Naive thymus-derived CD4-positive, alpha-beta T cell (primary cell): ENCODE data around the gene PELI2. TPM values are rescaled to one million over a fixed set of nuclear protein-coding genes. Genes with fewer than 3 reads are reported as not detected.

ENCODE experiments used
- ATAC-seq: fragments of 150-1000 bp; cut with Tn5 transposase; 2 replicates; pipeline ENCODE4 v1.10.0; 2021; ENCODE audit warnings: mild to moderate bottlenecking, moderate library complexity
- CTCF ChIA-PET: fragments of 350-600 bp; sonication (Branson Sonifier 250); formaldehyde crosslinking; loops from one replicate; lab custom pipeline; 2021; ENCODE audit warnings: antibody characterized with exemption; lab: Charles Lee
- POLR2A ChIA-PET: fragments of 350-600 bp; sonication (Branson Sonifier 250); formaldehyde crosslinking; loops from one replicate; lab custom pipeline; 2021; ENCODE audit warnings: antibody characterized with exemption, inconsistent platforms; lab: Charles Lee
- DNase-seq, 9 donors: peaks; one replicate each; pipeline versions ENCODE4 v3.0.0 to v3.0.0-alpha.2; 2020 to 2022; ENCODE audit warnings: mixed read lengths in 1 of 9
- H3K27ac ChIP-seq: one replicate; pipeline ENCODE4 v1.7.0; 2013; ENCODE audit warnings: mild to moderate bottlenecking, low read depth, low read length, moderate library complexity
- H3K27me3 ChIP-seq, 2 donors: one replicate each; pipeline ENCODE4 v1.7.0; 2013; ENCODE audit warnings: low read length in 2 of 2, mild to moderate bottlenecking in 2 of 2, moderate library complexity in 2 of 2; ENCODE audit not compliant: control insufficient read depth in 2 of 2, insufficient read depth in 2 of 2
- H3K36me3 ChIP-seq, 3 experiments: 1 replicate in 2 of 3; 2 replicates in 1 of 3; pipeline ENCODE4 v1.7.0; 2013; ENCODE audit warnings: low read length in 3 of 3, mild to moderate bottlenecking in 3 of 3, moderate library complexity in 1 of 3; ENCODE audit not compliant: insufficient read depth in 3 of 3, control insufficient read depth in 2 of 3
- H3K4me1 ChIP-seq, 2 donors: one replicate each; pipeline ENCODE4 v1.7.0; 2013; ENCODE audit warnings: low read length in 2 of 2, mild to moderate bottlenecking in 2 of 2, moderate library complexity in 1 of 2; ENCODE audit not compliant: control insufficient read depth in 2 of 2, insufficient read depth in 2 of 2
- H3K4me3 ChIP-seq: 2 replicates; pipeline ENCODE4 v1.7.0; 2013; ENCODE audit warnings: mild to moderate bottlenecking, low read length
- H3K9me3 ChIP-seq, 3 experiments: 1 replicate in 2 of 3; 2 replicates in 1 of 3; pipeline ENCODE4 v1.7.0; 2013; ENCODE audit warnings: low read length in 3 of 3; ENCODE audit not compliant: control insufficient read depth in 2 of 3
- H3K27ac Mint-ChIP-seq, 9 donors: one replicate each; pipeline ENCODE4 v1.8.0; 2020 to 2022; ENCODE audit warnings: mixed read lengths in 9 of 9, mild to moderate bottlenecking in 8 of 9, moderate library complexity in 5 of 9, inconsistent platforms in 2 of 9
- H3K27me3 Mint-ChIP-seq, 5 donors: one replicate each; pipeline ENCODE4 v1.8.0; 2021 to 2022; ENCODE audit warnings: mixed read lengths in 5 of 5, mild to moderate bottlenecking in 1 of 5
- H3K36me3 Mint-ChIP-seq, 5 donors: one replicate each; pipeline ENCODE4 v1.8.0; 2020 to 2022; ENCODE audit warnings: mixed read lengths in 5 of 5, mild to moderate bottlenecking in 3 of 5, inconsistent platforms in 1 of 5
- H3K4me1 Mint-ChIP-seq, 7 donors: one replicate each; pipeline ENCODE4 v1.8.0; 2020 to 2022; ENCODE audit warnings: mixed read lengths in 7 of 7, mild to moderate bottlenecking in 3 of 7, inconsistent platforms in 1 of 7
- H3K4me3 Mint-ChIP-seq, 10 donors: one replicate each; pipeline ENCODE4 v1.8.0; 2020 to 2022; ENCODE audit warnings: mild to moderate bottlenecking in 10 of 10, mixed read lengths in 10 of 10, moderate library complexity in 6 of 10, inconsistent platforms in 2 of 10
- H3K9me3 Mint-ChIP-seq, 11 donors: one replicate each; pipeline ENCODE4 v1.8.0; 2020 to 2022; ENCODE audit warnings: mixed read lengths in 11 of 11, mild to moderate bottlenecking in 4 of 11, inconsistent platforms in 1 of 11, moderate library complexity in 1 of 11
- intact Hi-C, 2 donors: fragments of 100-400 bp; cut with micrococcal nuclease; formaldehyde crosslinking; loops; one replicate each; pipeline ENCODE4 v1.15.1; 2023
- polyA plus RNA-seq, 2 donors: library from polyadenylated mRNA; unstranded; fragments of 300-500 nt; fragmentation: Illumina TruSeq; gene quantifications; one replicate each; pipeline ENCODE4 v1.2.3, GENCODE V29; 2021
- total RNA-seq, 6 experiments: library from RNA in 5 of 6; stranded (reverse) in 5 of 6; gene quantifications; 1 replicate in 5 of 6; 2 replicates in 1 of 6; pipeline ENCODE4 v1.2.3 and lab custom pipeline; 2021 to 2026

The PELI2 gene
- total and polyA plus RNA-seq, 7 experiments from 2014 or later, result 1.7 to 24.7 (median 11.3) TPM

DNA sequence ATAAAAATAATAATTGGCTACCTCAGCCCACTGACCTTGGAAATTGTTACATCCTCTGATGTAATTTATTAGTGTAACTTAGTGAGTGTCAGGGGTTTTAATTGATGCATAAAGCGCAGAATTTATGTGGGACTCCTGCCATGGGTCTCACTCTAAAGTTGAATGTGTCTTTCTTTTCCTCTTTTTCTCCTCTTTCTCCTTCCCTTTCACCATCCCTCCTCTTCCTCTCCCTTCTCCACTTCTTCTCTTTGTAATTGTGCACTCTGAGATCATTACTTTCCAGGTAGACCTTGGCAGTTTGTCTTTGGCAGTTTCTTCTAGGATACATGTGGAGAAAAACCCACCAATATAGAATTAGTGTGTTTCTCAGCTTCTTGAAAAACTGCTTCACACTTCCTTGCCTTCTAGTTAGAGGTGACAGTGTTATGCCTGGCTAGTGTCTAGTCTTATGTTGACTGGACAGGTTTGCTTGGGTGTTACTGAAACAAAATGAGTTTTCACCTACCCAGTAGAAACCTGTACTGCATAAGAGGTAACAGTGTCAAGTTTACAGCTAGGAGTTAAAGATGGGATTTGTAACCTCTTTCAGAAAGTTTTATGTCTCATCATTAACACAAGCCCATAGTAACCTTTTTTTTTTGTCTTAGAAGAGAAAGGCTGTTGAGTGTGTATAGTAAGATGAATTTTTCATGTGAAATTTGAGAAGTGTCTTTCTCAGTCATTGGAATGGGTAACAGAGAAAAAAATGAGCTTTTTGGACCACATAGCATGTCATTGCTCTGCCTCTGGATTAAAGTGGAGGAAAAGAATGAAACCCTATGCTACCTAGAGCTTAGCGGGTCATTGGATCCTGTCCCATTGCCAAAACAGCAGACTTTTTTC lies 18.6 kb downstream of the PELI2 start:
- H3K4me1 Mint-ChIP-seq, result peaks cover 5 to 48% (median 31%) of the 10 kb centered on the region in 7 donors
- CTCF ChIA-PET, result interaction anchor here (1.1 kb wide), 1 partner anchor 15 kb away, joined by 3 read pairs; no protein-coding TSS in a partner anchor
- no peak overlapping the region for H3K4me3 ChIP-seq
- ATAC-seq (peak; percentile 12), DNase-seq (no peak)
- H3K9me3 ChIP-seq, result no peaks in the 10 kb centered on the region
- H3K36me3 Mint-ChIP-seq, result peaks cover 0 to 7% (median 0%) of the 10 kb centered on the region in 5 donors
- no peaks in the 10 kb centered on the region for H3K9me3 Mint-ChIP-seq
- H3K4me1 ChIP-seq, result no peaks in the 10 kb centered on the region
- no peak overlapping the region for H3K27ac ChIP-seq
- H3K27me3 ChIP-seq, result no peaks in the 10 kb centered on the region
- POLR2A ChIA-PET, result no interaction called here
- H3K4me3 Mint-ChIP-seq, result no peak overlapping the region
- H3K36me3 ChIP-seq, result no peaks in the 10 kb centered on the region
- H3K27ac Mint-ChIP-seq, result no peak overlapping the region
- H3K27me3 Mint-ChIP-seq, result peaks cover 0 to 23% (median 11%) of the 10 kb centered on the region in 5 donors
- intact Hi-C loops, result no loop called here

DNA sequence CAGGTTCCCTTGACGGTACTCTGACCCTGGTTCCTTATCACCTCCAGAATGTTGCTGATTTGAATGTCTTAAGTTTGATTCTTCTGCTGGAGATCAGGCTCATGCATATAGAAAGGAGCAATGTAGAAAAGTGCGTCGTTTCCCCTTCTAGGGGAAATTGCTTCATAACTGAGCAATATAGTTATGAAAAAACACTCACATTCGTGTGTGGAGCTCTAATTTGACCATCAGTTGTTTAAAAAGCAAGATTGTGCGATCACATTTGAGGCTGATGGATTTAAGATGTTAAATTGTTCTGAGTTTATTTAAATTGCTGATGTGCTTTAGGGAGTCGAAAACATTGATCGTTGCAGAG lies 19.2 kb downstream of the PELI2 start:
- Mint-ChIP-seq H3K27ac (no peak overlapping the region), H3K4me3 (no peak overlapping the region), H3K27me3 (peaks cover 0 to 23% (median 11%) of the 10 kb centered on the region in 5 donors), H3K4me1 (peaks cover 5 to 43% (median 27%) of the 10 kb centered on the region in 7 donors), H3K9me3 (no peaks in the 10 kb centered on the region), H3K36me3 (peaks cover 0 to 6% (median 0%) of the 10 kb centered on the region in 5 donors)
- no peaks in the 10 kb centered on the region for H3K9me3 ChIP-seq
- no peaks in the 10 kb centered on the region for H3K4me1 ChIP-seq
- POLR2A ChIA-PET, result no interaction called here
- DNase-seq (no peak), ATAC-seq (peak; percentile 24)
- H3K36me3 ChIP-seq, result no peaks in the 10 kb centered on the region
- H3K4me3 ChIP-seq, result no peak overlapping the region
- H3K27ac ChIP-seq, result no peak overlapping the region
- CTCF ChIA-PET, result interaction anchor here (1.1 kb wide), 1 partner anchor 15 kb away, joined by 3 read pairs; no protein-coding TSS in a partner anchor
- no peaks in the 10 kb centered on the region for H3K27me3 ChIP-seq
- intact Hi-C loops, result no loop called here

DNA sequence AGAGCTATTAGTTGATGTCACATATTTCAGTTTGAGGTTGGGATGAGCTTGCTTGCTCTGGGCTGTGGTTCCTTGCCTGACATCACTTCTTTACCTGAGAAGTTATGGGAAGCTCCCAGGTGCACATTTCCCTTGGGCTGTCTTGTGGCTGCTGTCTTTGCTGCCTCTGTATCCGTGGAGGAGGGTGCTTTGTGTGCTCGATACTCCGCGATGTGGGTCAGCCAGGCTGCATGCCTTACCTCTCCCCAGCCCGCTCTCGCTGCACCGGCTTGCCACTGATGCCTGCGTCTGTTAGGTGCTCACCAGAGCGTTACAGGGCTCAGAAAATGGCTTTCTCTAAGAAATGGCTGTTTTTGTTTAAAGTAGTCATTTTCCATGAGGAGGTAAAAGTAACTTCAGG lies 19.6 kb downstream of the PELI2 start:
- Histone ChIP-seq H3K4me1 (no peaks in the 10 kb centered on the region), H3K27me3 (no peaks in the 10 kb centered on the region), H3K4me3 (no peak overlapping the region), H3K9me3 (no peaks in the 10 kb centered on the region), H3K27ac (no peak overlapping the region), H3K36me3 (no peaks in the 10 kb centered on the region)
- intact Hi-C loops, result no loop called here
- no peak overlapping the region for H3K4me3 Mint-ChIP-seq
- no peak for ATAC-seq
- H3K9me3 Mint-ChIP-seq, result no peaks in the 10 kb centered on the region
- H3K27me3 Mint-ChIP-seq, result peaks cover 0 to 23% (median 9%) of the 10 kb centered on the region in 5 donors
- H3K4me1 Mint-ChIP-seq, result peaks cover 2 to 39% (median 27%) of the 10 kb centered on the region in 7 donors
- no peak for DNase-seq
- no peak overlapping the region for H3K27ac Mint-ChIP-seq
- CTCF ChIA-PET, result interaction anchor here (1.1 kb wide), 1 partner anchor 14 kb away, joined by 3 read pairs; no protein-coding TSS in a partner anchor
- H3K36me3 Mint-ChIP-seq, result peaks cover 0 to 3% (median 0%) of the 10 kb centered on the region in 5 donors
- POLR2A ChIA-PET, result no interaction called here

DNA sequence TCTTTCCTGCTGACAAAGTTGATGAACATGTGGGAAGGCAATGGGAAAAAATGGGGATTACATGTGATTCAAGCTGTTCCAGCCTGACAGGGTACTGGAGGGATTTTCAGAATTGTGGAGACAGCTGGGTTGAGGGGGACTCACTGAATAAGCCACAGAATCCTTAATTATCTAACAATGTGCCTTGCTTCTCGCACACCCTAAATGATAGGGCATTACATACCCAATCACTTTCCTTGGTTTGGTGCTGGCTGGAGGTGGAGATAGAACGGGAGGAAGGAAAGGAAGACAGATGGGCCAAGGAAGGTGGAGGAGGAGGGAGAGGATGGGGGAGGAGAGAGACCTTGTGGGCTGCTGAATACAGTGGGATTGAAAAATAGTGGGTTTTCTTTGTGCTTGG lies 20.7 kb downstream of the PELI2 start:
- ChIA-PET CTCF (no interaction called here), POLR2A (interaction anchor here (0.6 kb wide), 1 partner anchor 277 kb away, joined by 3 read pairs; no protein-coding TSS in a partner anchor)
- Histone ChIP-seq H3K4me3 (no peak overlapping the region), H3K4me1 (no peaks in the 10 kb centered on the region), H3K27ac (no peak overlapping the region), H3K36me3 (no peaks in the 10 kb centered on the region), H3K27me3 (no peaks in the 10 kb centered on the region), H3K9me3 (no peaks in the 10 kb centered on the region)
- no peak for DNase-seq
- H3K4me3 Mint-ChIP-seq, result no peak overlapping the region
- H3K4me1 Mint-ChIP-seq, result peaks cover 4 to 40% (median 25%) of the 10 kb centered on the region in 7 donors
- ATAC-seq, result no peak
- peaks cover 0 to 3% (median 0%) of the 10 kb centered on the region in 5 donors for H3K36me3 Mint-ChIP-seq
- H3K27ac Mint-ChIP-seq, result no peak overlapping the region
- peaks cover 0 to 23% (median 4%) of the 10 kb centered on the region in 5 donors for H3K27me3 Mint-ChIP-seq
- intact Hi-C loops, result no loop called here
- H3K9me3 Mint-ChIP-seq, result no peaks in the 10 kb centered on the region

DNA sequence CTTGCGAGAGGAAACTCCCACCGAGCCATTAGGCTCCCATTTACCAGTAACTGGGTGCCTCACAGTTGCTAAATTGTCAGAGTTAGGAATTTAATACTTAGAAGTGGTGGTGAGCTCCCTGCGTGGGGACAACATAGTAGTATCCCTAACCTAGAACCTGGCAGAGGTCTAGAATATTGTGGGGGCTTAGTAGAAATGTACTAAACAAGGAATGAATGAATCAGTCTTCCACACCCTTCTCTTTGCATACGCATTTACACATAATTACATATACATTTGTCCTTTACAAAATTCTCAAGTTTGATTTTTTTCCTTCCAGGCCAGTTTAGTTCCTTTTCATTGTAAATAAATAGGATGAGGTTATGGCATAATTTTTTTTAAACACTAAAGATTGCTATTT lies 24.1 kb downstream of the PELI2 start:
- Histone ChIP-seq H3K36me3 (no peaks in the 10 kb centered on the region), H3K4me3 (no peak overlapping the region), H3K9me3 (no peaks in the 10 kb centered on the region), H3K4me1 (no peaks in the 10 kb centered on the region), H3K27ac (no peak overlapping the region), H3K27me3 (no peaks in the 10 kb centered on the region)
- no peaks in the 10 kb centered on the region for H3K9me3 Mint-ChIP-seq
- CTCF ChIA-PET, result no interaction called here
- POLR2A ChIA-PET, result interaction anchor here (0.5 kb wide), 1 partner anchor 23 kb away, joined by 3 read pairs; no protein-coding TSS in a partner anchor
- no peak overlapping the region for H3K27ac Mint-ChIP-seq
- H3K4me3 Mint-ChIP-seq, result no peak overlapping the region
- ATAC-seq (no peak), DNase-seq (no peak)
- peaks cover 9 to 40% (median 31%) of the 10 kb centered on the region in 7 donors for H3K4me1 Mint-ChIP-seq
- H3K27me3 Mint-ChIP-seq, result peaks cover 0 to 13% (median 0%) of the 10 kb centered on the region in 5 donors
- H3K36me3 Mint-ChIP-seq, result peaks cover 0 to 4% (median 0%) of the 10 kb centered on the region in 5 donors
- intact Hi-C loops, result no loop called here

DNA sequence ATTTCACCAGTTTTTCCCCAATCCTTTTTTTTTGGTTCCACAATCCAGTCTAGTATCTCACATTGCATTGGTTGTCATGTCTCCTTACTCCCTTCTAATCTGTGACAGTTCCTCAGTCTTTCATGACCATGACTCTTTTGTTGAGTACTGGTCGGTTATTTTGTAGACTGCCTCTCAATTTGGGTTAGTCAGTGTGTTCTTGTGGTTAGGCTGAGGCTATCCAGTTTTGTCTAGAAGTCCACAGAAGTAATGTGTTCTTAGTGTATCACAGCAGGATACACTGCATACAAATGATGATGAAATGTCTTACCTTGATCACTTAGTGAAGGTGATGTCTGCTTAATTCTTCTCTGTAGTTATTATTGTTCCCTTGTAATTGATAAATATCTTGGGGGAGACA lies 24.8 kb downstream of the PELI2 start:
- intact Hi-C loops, result no loop called here
- ChIA-PET POLR2A (no interaction called here), CTCF (no interaction called here)
- ATAC-seq (no peak), DNase-seq (no peak)
- Histone ChIP-seq H3K36me3 (no peaks in the 10 kb centered on the region), H3K4me3 (no peak overlapping the region), H3K9me3 (no peaks in the 10 kb centered on the region), H3K4me1 (no peaks in the 10 kb centered on the region), H3K27me3 (no peaks in the 10 kb centered on the region), H3K27ac (no peak overlapping the region)
- H3K9me3 Mint-ChIP-seq, result no peaks in the 10 kb centered on the region
- H3K27ac Mint-ChIP-seq, result no peak overlapping the region
- peaks cover 0 to 6% (median 0%) of the 10 kb centered on the region in 5 donors for H3K27me3 Mint-ChIP-seq
- H3K36me3 Mint-ChIP-seq, result peaks cover 0 to 4% (median 0%) of the 10 kb centered on the region in 5 donors
- no peak overlapping the region for H3K4me3 Mint-ChIP-seq
- peaks cover 12 to 40% (median 34%) of the 10 kb centered on the region in 7 donors for H3K4me1 Mint-ChIP-seq
